Activated CD4-positive, alpha-beta memory T cell treated with anti-CD3 and anti-CD28 coated beads, Interleukin-2, amount 10 ng/mL, durations not matched to agents 7 days and 5 days (primary cell): Measurements from ENCODE around the gene SFXN4. TPM values are rescaled to one million over a fixed set of nuclear protein-coding genes. Genes with fewer than 3 reads are reported as not detected.
"Not testable (repeated sequence)": the region's sequence is repeated elsewhere in the genome, so short reads cannot be mapped to it uniquely, and the experiment has no call there.

Experiments used
- CTCF ChIA-PET: fragments of 350-600 bp; sonication (Branson Sonifier 250); formaldehyde crosslinking; loops from one replicate; lab custom pipeline; 2021; ENCODE audit warnings: antibody characterized with exemption, inconsistent platforms; lab: Charles Lee
- POLR2A ChIA-PET: fragments of 350-600 bp; sonication (Branson Sonifier 250); formaldehyde crosslinking; loops from one replicate; lab custom pipeline; 2021; ENCODE audit warnings: antibody characterized with exemption; lab: Charles Lee
- DNase-seq: peaks from one replicate; pipeline ENCODE4 v3.0.0-alpha.2; 2020
- H3K27ac Mint-ChIP-seq: one replicate; pipeline ENCODE4 v1.8.0; 2021; ENCODE audit warnings: mild to moderate bottlenecking, mixed read lengths
- H3K27me3 Mint-ChIP-seq: one replicate; pipeline ENCODE4 v1.8.0; 2021; ENCODE audit warnings: mixed read lengths
- H3K36me3 Mint-ChIP-seq: one replicate; pipeline ENCODE4 v1.8.0; 2021; ENCODE audit warnings: low read depth, mixed read lengths
- H3K4me1 Mint-ChIP-seq: one replicate; pipeline ENCODE4 v1.8.0; 2021; ENCODE audit warnings: mixed read lengths
- H3K4me3 Mint-ChIP-seq: one replicate; pipeline ENCODE4 v1.8.0; 2021; ENCODE audit warnings: mild to moderate bottlenecking, mixed read lengths
- H3K9me3 Mint-ChIP-seq: one replicate; pipeline ENCODE4 v1.8.0; 2021; ENCODE audit warnings: mixed read lengths
- total RNA-seq, 2 experiments: library from RNA; stranded (reverse); gene quantifications; one replicate each; pipeline ENCODE4 v1.2.3, GENCODE V29; 2021

The SFXN4 gene
- total RNA-seq, 2 experiments from 2014 or later = 19.6 to 22.6 TPM

- H3K27me3 Mint-ChIP-seq = peaks cover 5% of the 10 kb centered on the region
- H3K4me3 Mint-ChIP-seq = no peak overlapping the region
- H3K27ac Mint-ChIP-seq = no peak overlapping the region
- peaks cover 20% of the 10 kb centered on the region for H3K4me1 Mint-ChIP-seq
- no peaks in the 10 kb centered on the region for H3K9me3 Mint-ChIP-seq
- DNase-seq = no peak
- POLR2A ChIA-PET = interaction anchor here (0.6 to 2.6 kb wide), 5 partner anchors 9 to 280 kb away, joined by 3 to 9 read pairs (median 4); partner anchors contain the start of gene GRK5
- H3K36me3 Mint-ChIP-seq = no peaks in the 10 kb centered on the region
- CTCF ChIA-PET = interaction anchor here (0.6 to 2.8 kb wide), 4 partner anchors 9 to 438 kb away, joined by 3 to 34 read pairs (median 4); no protein-coding TSS in a partner anchor
Observed at GRCh38 chr10:119189811-119190282, 24.3 kb upstream of the SFXN4 start.

GRCh38 chr10:119183664-119184412 is 18.3 kb upstream of the SFXN4 start:
- H3K4me3 Mint-ChIP-seq = no peak overlapping the region
- no peaks in the 10 kb centered on the region for H3K9me3 Mint-ChIP-seq
- peaks cover 2% of the 10 kb centered on the region for H3K27me3 Mint-ChIP-seq
- H3K4me1 Mint-ChIP-seq = peaks cover 17% of the 10 kb centered on the region
- DNase-seq = no peak
- no peaks in the 10 kb centered on the region for H3K36me3 Mint-ChIP-seq
- POLR2A ChIA-PET = interaction anchor here (0.6 to 1.3 kb wide), 4 partner anchors 17 to 104 kb away, joined by 4 to 5 read pairs (median 4); partner anchors contain the start of gene EIF3A
- H3K27ac Mint-ChIP-seq = no peak overlapping the region
- CTCF ChIA-PET = interaction anchor here (0.7 kb wide), 1 partner anchor 26 kb away, joined by 3 read pairs; no protein-coding TSS in a partner anchor

GRCh38 chr10:119180850-119181400 is 15.4 kb upstream of the SFXN4 start:
- peaks cover 17% of the 10 kb centered on the region for H3K36me3 Mint-ChIP-seq

GRCh38 chr10:119178372-119179119 is 13.0 kb upstream of the SFXN4 start, which contains the start of gene PRDX3:
Gene PRDX3 (minus strand): TSS chr10:119178812. CDS start chr10:119178790, 22 bp downstream.
- Mint-ChIP-seq H3K9me3 (no peaks in the 10 kb centered on the region), H3K36me3 (peaks cover 32% of the 10 kb centered on the region), H3K4me1 (peaks cover 41% of the 10 kb centered on the region), H3K27me3 (no peaks in the 10 kb centered on the region), H3K27ac (peak within 1 kb of the TSS; percentile 97), H3K4me3 (peak within 1 kb of the TSS; percentile 96)
- ChIA-PET POLR2A (interaction anchor here (0.9 to 2.6 kb wide), 9 partner anchors 11 to 127 kb away, joined by 3 to 14 read pairs (median 3); partner anchors contain the start of genes EIF3A, GRK5 and SFXN4), CTCF (interaction anchor here (0.8 to 1.7 kb wide), 10 partner anchors 12 to 423 kb away, joined by 3 to 6 read pairs (median 3); partner anchors contain the start of genes DENND10, GRK5 and RGS10)
- DNase-seq = peak; percentile 94

More at GRCh38 chr10:119180850-119181400, 15.4 kb upstream of the SFXN4 start:
- not testable (repeated sequence) for H3K4me3 Mint-ChIP-seq, H3K27ac Mint-ChIP-seq, H3K9me3 Mint-ChIP-seq, DNase-seq, H3K27me3 Mint-ChIP-seq
- ChIA-PET POLR2A (interaction anchor here (0.6 to 2.6 kb wide), 2 partner anchors 9 to 15 kb away, joined by 3 to 14 read pairs; partner anchors contain the start of gene SFXN4), CTCF (interaction anchor here (0.6 to 1.4 kb wide), 11 partner anchors 10 to 358 kb away, joined by 3 to 6 read pairs (median 3); no protein-coding TSS in a partner anchor)
- H3K4me1 Mint-ChIP-seq = peaks cover 38% of the 10 kb centered on the region

- Mint-ChIP-seq H3K4me3 (peak overlapping the region; percentile 96), H3K36me3 (peaks cover 34% of the 10 kb centered on the region), H3K4me1 (peaks cover 41% of the 10 kb centered on the region), H3K27ac (peak overlapping the region; percentile 97), H3K9me3 (no peaks in the 10 kb centered on the region), H3K27me3 (no peaks in the 10 kb centered on the region)
- DNase-seq = peak; percentile 52
- CTCF ChIA-PET = no interaction called here
- POLR2A ChIA-PET = interaction anchor here (1.4 to 2.2 kb wide), 2 partner anchors 32 to 46 kb away, joined by 5 to 17 read pairs; no protein-coding TSS in a partner anchor
Observed at GRCh38 chr10:119177708-119178371, 12.3 kb upstream of the SFXN4 start.

- Mint-ChIP-seq H3K27ac (peak overlapping the region; percentile 72), H3K36me3 (peaks cover 48% of the 10 kb centered on the region), H3K4me3 (peak overlapping the region; percentile 96), H3K9me3 (no peaks in the 10 kb centered on the region), H3K4me1 (peaks cover 45% of the 10 kb centered on the region), H3K27me3 (no peaks in the 10 kb centered on the region)
- ChIA-PET CTCF (interaction anchor here (0.7 to 1.7 kb wide), 6 partner anchors 8 to 367 kb away, joined by 3 to 5 read pairs (median 4); partner anchors contain the start of gene RGS10), POLR2A (interaction anchor here (1.1 to 2.2 kb wide), 12 partner anchors 9 to 341 kb away, joined by 3 to 18 read pairs (median 6); partner anchors contain the start of genes DENND10 and SFXN4)
- no peak for DNase-seq
Observed at GRCh38 chr10:119176166-119176565, 10.7 kb upstream of the SFXN4 start.

- DNase-seq = no peak
- H3K9me3 Mint-ChIP-seq = no peaks in the 10 kb centered on the region
- POLR2A ChIA-PET = interaction anchor here (1.5 kb wide), 1 partner anchor 9 kb away, joined by 7 read pairs; the partner anchor contains the start of gene SFXN4
- no peak overlapping the region for H3K27ac Mint-ChIP-seq
- CTCF ChIA-PET = interaction anchor here (0.9 kb wide), 1 partner anchor 266 kb away, joined by 3 read pairs; no protein-coding TSS in a partner anchor
- no peak overlapping the region for H3K4me3 Mint-ChIP-seq
- H3K27me3 Mint-ChIP-seq = no peaks in the 10 kb centered on the region
- H3K4me1 Mint-ChIP-seq = peaks cover 39% of the 10 kb centered on the region
- H3K36me3 Mint-ChIP-seq = peaks cover 63% of the 10 kb centered on the region
Observed at GRCh38 chr10:119174109-119174508, 8.6 kb upstream of the SFXN4 start.

- Mint-ChIP-seq H3K9me3 (no peaks in the 10 kb centered on the region), H3K27ac (peak overlapping the region; percentile 90), H3K27me3 (no peaks in the 10 kb centered on the region), H3K4me3 (peak overlapping the region; percentile 88), H3K4me1 (peaks cover 42% of the 10 kb centered on the region), H3K36me3 (peaks cover 40% of the 10 kb centered on the region)
- DNase-seq = no peak
- POLR2A ChIA-PET = interaction anchor here (0.8 to 1.8 kb wide), 2 partner anchors 9 to 35 kb away, joined by 3 to 8 read pairs; no protein-coding TSS in a partner anchor
- CTCF ChIA-PET = interaction anchor here (1.2 kb wide), 1 partner anchor 10 kb away, joined by 3 read pairs; no protein-coding TSS in a partner anchor
Observed at GRCh38 chr10:119167041-119167440, 1.5 kb upstream of the SFXN4 start.

- Mint-ChIP-seq H3K4me3 (peak overlapping the region; percentile 88), H3K4me1 (peaks cover 44% of the 10 kb centered on the region), H3K27ac (peak overlapping the region; percentile 90), H3K27me3 (no peaks in the 10 kb centered on the region), H3K9me3 (no peaks in the 10 kb centered on the region), H3K36me3 (peaks cover 37% of the 10 kb centered on the region)
- ChIA-PET CTCF (no interaction called here), POLR2A (interaction anchor here (1.8 to 2.4 kb wide), 3 partner anchors 10 to 40 kb away, joined by 8 to 15 read pairs (median 14); partner anchors contain the start of gene GRK5)
- DNase-seq = no peak
Observed at GRCh38 chr10:119166564-119166963, 1.1 kb upstream of the SFXN4 start.

GRCh38 chr10:119166118-119166500 is 595 bp upstream of the SFXN4 start:
- Mint-ChIP-seq H3K4me1 (peaks cover 44% of the 10 kb centered on the region), H3K27ac (peak overlapping the region; percentile 90), H3K4me3 (peak overlapping the region; percentile 88), H3K9me3 (no peaks in the 10 kb centered on the region), H3K36me3 (peaks cover 32% of the 10 kb centered on the region), H3K27me3 (no peaks in the 10 kb centered on the region)
- POLR2A ChIA-PET = interaction anchor here (1.1 to 3.3 kb wide), 8 partner anchors 10 to 62 kb away, joined by 3 to 38 read pairs (median 14); partner anchors contain the start of genes DENND10 and GRK5
- CTCF ChIA-PET = no interaction called here
- DNase-seq = no peak

GRCh38 chr10:119162452-119163092 is 2.9 kb downstream of the SFXN4 start:
- ChIA-PET POLR2A (interaction anchor here (1.0 to 3.3 kb wide), 3 partner anchors 31 to 144 kb away, joined by 3 to 38 read pairs (median 15); no protein-coding TSS in a partner anchor), CTCF (interaction anchor here (2.2 kb wide), 1 partner anchor 144 kb away, joined by 7 read pairs; no protein-coding TSS in a partner anchor)
- Mint-ChIP-seq H3K27me3 (no peaks in the 10 kb centered on the region), H3K27ac (no peak overlapping the region), H3K9me3 (no peaks in the 10 kb centered on the region), H3K36me3 (peaks cover 24% of the 10 kb centered on the region), H3K4me3 (no peak overlapping the region), H3K4me1 (peaks cover 44% of the 10 kb centered on the region)
- no peak for DNase-seq
